Activated CD4-positive, CD25-positive, alpha-beta regulatory T cell treated with anti-CD3 and anti-CD28 coated beads, Interleukin-2, amount 50 U/mL, for 72 hours (primary cell): ENCODE data around the gene RECQL5.
"Not testable (repeated sequence)": the region's sequence is repeated elsewhere in the genome, so short reads cannot be mapped to it uniquely, and the experiment has no call there.

ENCODE experiments used
- DNase-seq: peaks from one replicate; pipeline ENCODE4 v3.0.0; 2021

RECQL5 gene

DNA sequence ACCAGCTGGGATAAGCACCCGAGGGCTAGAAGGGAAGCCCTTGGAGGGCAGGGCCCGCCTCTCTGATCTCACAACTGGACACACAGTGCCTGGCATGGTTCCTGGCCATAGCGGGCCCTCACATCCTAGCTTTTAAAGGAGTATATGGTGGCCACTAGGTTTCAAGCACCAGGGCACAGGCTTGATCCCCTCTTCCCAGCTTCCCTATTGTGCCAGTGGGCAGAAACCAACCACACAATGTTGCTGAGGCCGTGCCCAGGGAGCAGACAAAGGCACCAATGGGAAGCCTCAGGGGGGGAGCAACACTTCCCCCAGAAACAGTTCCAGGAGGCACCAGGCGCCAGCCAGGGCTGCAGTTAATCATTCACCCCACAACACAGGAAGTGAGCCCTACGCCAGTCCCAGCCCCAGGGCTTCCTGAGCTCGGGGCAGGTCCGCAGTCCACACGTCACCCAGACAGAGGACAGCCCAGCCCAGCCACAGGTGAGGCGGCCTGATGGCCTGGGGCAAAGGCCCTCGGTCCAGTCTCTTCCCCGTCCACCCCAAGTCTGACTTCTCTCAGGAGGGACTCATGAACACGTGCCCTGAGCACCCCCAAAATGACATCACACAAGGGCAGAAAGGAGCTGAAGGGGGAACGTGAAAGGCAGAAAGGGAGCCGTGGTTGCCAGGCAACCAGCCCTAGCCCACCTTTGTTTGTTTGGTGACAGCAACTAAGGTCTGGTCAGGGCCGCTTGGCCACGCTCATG is 20.9 kb downstream of the RECQL5 start:
- no peak for DNase-seq

DNA sequence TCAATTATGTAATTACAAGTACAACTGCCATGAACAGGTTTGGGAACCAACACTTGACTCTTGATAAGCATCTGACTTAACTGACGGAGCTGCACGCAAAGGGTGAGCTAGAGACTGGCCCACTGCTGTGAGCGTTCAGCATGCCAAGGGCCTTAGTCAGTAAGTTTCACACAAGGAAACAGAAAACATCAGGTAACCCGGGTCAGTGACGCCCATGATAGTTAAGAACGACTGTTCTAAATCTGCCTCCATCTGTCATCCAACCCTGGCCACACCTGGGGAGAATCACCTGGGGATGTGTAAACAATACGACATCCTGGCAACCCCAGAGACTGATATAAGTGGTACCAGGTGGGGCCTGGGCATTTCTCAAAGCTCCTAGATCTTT is 21.5 kb downstream of the RECQL5 start:
- DNase-seq, result no peak

DNA sequence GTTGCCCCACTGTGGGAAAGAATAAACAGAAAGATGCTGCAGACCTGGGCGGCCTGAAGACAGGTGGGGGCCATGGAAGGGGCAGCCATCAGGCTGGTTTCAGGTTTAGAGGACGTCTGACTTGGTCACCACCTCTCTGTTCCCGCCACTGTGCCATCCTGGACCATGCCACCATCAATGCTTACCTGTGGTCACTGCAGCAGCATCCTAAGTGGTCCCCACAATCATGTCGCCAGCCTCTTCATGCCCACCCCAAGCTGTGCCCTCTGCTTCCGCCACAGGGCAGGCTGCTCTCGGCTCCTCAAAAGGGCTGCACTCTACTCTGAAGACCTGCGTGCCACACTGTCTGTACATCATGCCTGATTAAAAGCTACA is 23.3 kb downstream of the RECQL5 start:
- DNase-seq, result no peak

DNA sequence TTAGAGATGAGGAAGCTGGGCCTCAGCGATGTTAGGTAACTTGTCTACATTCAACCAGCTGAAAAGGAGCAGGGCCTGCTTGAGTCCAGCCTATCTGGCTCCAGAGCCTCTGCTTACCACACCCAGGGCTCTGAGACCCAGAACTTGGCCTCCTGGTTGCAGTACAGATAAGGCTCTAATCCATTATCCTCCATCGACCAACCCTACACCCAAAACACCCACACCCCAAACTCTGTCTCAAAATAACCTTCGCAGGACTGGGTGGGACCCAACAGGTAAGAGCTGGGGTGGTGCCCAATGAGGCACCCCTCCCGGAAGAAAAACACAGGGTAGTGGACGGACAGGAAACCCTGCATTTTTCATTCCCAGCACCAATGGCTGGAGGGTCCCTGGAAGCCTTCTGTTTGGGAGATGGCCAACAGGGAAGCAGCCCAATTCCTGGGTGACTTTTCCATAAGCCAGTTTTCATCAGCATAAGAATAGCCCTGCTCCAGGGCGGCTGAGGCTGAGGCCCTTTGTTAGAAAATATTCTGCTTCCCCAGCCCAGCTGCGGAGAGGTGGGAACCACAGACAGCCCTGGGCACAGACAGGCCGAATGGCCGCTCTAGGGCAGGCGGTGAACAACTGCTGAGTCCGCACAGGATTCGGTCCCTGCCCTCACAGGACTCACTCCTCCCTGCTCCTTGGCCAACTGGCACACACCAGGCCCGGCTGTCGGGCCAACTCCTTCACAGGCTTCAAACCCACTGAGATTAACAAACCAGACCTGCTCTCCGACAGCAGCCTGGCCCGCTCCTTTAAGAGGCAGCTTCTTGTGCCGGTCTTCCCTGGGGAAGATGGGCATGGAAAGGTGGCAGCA is 23.9 kb downstream of the RECQL5 start:
- DNase-seq, result no peak

DNA sequence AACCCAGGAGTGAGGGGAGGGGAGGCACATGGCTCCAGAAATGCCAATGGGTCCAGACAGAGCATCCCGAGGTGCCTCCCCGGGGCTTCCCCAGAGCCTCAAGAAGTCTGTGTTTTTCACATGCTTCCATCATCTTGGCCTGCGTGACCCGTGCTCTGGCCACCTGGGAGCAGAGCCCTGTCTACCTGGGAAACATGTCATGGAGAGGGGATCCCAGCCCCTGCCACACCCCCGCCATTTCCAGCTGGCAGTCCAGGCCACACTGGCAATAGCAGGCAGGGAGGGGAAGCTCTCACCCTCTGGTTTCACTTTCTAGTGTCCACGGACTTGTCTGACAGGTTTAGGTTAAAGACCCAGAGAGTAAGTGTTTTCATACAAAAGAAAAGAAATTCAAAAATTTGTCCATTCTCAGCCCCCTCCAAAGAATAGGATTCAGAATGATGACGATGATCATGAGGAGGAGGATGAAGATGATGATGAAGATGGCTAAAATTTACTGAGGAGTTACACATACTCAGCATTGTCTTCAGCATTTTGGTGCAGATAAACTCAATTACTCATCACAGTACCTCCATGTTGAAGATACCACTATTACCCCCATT is 24.7 kb downstream of the RECQL5 start:
- DNase-seq, result no peak

DNA sequence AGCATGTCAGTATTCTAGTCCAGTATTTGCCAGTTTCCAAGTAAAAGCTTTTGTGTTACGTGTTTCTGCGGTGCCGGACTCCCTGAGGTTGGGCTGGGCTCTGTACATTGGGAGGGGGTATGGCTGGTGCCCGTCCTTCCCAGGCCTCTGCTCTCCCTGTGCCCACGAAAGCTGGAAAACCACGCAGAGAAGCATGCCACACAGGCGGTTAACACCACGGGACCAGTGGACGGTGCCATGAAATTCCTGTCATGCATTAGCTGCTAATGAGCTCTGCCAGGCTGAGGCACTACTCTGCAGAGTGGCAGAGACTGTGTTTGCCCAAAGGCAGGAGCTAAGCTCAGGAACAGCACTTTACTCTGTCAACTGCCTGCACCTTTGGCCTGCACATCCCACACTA is 25.6 kb downstream of the RECQL5 start:
- no peak for DNase-seq

DNA sequence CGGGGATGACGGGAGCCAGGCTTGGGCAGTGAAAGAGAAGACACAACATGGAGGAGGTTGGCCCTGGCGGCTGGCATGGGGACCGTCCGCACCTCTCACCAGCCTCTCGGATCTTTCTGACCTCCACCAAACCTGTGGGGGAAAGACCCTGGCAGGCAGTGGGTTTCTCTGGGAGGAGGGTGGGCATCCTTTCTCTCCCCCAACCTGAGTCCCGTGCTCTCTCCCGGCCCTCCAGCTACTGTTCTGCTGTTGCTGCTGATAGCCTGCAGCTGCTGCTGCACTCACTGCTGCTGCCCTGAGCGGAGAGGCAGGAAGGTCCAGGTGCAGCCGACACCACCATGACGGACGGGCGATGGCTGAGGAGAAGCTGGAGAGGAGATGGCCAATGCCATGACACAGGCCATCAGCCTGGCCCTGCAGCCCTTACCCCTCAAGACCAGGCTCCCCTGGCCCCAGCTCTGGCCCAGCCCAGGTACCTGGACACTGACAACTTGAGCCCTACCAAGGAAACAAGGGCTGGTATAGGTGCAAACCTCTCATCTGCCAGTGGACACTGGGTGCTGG is 26.3 kb downstream of the RECQL5 start:
- no peak for DNase-seq

DNA sequence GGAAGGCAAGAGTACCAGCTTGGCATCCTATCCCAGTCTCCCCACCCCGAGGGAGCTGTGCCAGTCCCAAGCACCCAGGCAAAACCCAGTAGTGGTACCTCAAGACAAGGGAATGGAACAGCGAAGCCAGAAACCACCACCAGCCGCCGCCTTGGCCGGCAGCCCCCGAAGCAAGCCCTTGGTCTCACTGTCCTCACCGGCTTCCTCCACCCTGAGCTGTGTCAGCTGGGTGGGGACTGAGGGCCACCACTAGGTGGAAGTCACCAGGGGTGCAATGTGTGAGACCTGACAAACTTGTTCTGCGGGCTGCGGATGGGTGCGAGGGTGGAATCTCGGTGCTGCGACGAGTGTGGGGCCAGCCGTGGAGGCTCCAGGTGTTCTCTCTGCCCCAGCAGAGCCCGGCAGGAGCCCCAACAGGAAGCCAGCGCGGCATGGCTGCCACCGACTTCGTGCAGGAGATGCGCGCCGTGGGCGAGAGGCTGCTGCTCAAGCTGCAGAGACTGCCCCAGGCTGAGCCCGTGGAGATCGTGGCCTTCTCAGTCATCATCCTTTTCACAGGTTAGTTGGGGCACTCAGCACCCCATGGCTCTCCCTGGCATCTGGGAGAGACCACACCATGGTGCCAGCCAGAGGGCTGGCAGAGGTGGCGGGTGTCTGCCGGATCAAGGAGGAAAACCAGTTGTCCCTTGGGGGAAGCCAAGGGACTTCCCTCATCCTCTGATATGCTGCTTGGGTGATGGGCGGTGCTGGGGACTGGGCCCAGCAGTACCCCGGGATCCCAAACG is 27.0 kb downstream of the RECQL5 start:
- DNase-seq, result no peak

DNA sequence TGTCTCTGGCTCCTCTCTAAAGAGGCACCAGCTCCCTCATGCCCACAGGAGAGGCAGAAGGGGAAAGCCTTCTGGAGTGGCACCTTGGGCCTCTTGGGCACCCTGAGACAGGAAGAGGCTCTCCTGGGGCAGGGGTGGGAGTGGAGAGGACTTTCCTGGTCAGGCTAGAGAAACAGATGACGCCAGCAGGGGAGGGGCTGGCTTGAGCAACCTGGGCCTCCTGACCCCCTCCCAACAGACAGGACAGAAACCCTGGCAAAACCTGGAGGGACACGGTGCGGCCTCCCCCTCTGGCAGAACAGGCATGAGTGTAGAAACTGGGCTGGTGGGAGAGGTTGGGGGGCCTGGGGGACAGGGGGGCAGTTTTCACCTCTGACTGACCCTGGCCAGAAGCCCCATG is 27.6 kb downstream of the RECQL5 start:
- no peak for DNase-seq

DNA sequence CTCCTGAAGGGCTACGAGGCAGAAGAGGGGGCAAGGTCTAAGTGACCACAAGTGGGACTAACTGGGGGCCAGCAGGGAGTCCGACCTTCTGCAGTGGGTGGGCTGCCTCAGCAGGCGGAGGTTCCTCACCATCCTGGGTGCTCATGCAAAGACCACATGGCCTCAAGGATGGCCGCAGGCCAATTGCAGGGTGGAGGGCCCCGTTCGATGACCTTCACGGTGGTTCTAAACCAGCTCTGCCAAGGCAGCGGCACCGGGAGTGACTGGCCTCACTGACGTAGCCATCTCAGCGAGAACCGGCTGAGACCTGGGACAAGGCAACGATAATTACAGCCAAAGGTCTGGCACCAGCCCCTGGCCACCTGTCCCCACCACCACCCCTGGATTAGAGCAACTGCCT is 28.1 kb downstream of the RECQL5 start:
- no peak for DNase-seq

DNA sequence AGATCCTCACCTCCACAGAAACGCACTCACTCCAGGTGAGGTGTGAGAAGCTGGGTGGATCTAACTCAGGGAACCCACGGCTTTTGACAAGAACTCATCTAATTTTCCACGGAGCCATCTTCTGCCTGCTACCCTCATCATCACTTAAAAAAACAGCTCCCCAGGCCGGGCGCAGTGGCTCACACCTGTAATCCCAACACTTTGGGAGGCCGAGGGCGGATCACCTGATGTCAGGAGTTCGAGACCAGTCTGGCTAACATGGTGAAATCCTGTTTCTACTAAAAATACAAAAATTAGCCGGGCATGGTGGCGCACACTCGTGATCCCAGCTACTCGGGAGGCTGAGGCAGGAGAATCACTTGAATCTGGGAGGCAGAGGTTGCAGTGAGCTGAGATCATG is 28.9 kb downstream of the RECQL5 start:
- DNase-seq, result not testable (repeated sequence)

DNA sequence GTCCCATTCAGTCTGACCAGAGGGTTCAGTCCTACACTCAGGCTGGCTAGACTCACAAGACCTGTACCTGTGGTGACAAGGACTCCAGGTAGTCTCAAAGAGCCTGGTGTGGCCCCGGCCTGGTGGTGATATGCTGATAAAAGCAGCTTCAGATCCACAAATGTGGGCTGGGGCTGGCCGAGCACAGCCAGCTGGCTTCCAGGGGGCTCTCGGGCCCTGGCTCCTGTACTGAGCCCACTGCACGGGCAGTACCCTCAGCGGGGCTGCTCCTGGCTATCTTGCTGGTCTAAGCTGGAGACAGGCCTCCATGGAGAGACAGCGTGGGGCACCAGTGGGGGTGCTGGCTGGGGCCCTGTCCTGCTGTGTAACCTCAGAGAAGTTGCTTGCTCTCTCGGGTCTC is 29.4 kb downstream of the RECQL5 start:
- DNase-seq, result no peak

DNA sequence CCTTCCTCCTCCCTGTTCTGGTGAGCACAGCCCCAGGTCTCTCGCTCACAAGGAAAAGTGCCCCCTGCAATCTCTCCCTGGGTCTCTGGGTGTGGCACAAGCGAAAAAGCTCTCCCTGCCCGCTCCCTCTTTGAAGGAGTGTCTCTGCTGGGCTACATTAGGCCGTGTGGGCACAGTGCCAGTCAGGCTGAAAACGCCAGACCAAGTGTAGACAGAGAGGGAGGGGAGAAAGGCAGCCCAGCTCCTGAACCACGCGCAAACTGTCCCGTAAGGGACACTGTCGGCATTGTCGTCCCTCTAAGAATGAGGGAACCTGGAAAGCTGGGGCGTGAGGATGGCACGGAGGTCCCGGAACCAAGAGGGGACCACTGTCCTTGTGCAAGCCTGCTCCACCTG is 29.8 kb downstream of the RECQL5 start:
- no peak for DNase-seq

DNA sequence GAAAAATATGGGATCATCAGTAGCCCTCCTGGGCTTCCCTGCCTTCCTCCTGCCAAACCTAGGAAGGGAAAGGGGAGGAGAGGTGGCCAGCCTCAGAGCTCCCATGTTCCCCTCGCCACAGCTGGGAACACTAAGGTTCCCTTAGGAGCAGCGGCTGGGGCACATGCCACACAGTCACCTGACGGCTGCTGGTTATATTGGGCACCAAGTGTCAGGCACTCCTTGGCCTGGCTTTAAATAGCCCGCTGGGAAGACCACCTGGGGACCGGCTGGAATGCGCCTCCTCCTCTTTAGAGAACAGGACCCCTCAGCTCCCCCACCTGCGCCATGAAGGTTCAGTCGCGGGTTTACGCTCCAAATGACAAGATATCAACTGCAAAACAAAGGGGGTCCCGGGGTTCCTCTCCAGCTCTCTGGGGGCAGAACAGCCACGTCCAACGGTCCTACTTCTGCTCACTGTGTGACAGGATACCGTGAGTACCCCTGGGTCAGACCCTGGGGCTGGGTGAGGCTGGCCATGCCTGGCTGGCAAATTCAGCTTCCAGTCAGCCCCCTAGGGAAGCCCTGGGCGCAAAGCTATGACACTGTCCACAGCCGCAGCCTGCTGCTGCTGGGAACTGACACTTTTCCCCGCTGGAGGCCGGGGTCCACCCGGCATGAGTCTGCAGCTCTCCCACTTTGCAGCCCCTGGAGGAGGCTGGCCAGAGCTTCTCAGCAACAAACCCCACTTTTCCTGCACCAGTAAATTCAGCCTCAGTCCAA is 30.4 kb downstream of the RECQL5 start:
- DNase-seq, result no peak

DNA sequence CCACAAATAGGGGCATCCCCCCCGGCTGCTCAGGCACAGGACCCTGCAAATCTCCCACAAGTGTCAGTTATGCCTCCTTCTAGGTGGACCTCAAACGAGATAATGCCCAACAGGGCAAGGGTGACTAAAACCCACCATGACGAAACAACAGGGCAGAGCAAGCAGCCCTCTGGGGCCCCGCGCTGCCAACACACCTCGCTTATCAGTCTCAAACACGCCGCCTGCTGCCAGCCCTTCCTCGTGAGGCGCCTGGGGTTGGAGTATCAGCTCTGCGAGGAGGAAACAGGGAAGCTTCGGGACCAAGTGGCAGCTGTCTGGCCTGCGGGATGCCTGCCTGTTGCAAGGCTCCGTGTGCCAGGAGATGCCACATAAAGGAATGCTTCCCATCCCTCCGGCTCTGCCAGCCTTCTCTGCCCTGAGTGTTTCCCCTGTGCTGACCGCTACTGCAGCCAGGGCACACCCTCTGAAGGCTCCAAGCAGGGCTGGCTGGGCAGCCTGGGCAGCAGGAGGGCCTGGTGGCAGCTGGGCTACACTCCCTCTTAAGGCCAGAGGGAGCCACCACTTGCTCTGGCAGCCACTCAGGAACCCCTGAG is 31.2 kb downstream of the RECQL5 start:
- no peak for DNase-seq

DNA sequence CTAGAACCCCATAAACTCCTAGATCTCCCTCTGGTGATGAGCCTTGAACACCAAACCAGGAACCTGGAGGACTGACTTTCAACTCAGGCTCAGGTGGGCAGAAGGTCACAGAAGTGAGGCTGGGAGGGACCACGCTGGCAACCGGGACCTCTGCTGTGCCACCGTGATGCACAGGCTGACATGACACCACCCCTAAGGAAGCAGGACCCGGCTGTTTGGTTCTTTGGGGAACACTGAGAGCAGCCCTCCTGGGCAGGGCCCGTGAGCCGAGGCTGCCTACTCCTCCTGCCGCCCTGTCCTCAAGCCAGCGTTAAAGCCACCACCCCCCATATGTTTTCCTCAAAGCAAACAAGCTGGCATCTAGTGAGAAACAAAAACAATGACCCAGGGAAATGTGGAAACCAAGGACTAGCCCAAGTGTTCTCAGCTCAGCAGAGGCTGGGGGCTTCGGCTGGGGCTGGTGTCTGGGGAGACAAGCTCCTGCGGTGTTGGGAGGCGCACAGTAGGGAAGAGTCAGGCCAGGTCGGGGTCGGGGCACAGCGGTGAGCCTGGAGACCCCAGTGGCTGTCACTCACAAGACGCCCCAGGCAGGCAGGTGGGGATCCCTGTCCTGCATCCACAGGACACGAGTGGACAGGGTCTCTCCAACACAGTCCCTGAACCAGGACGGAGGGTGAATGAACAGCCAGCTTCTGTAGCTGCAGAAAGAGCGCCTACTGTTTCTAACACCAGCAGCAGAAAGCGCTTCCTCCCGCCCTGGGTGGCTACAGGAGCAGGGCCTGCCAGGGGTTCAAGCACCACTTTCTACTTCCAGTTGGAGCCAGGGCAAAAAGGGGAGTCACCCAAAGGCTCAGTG is 32.0 kb downstream of the RECQL5 start:
- DNase-seq, result no peak

DNA sequence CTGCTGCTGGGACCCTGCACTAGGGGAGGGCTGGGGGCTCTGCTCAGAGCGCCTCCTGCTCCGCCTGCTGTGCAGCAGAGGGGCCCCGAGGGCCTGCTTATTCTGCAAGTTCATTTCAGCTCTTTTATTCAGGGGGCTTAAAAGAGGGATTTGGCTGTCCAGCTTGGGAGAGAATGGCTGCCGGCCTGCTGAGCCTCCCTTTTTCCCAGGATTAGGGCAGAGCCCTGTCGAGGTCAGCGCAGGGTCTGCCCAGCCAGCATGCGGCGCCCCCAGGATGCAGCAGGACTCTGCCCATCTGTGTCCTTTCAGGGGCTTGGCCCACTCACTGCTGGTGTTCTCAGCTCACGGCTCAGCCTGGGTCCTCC is 32.6 kb downstream of the RECQL5 start:
- no peak for DNase-seq

DNA sequence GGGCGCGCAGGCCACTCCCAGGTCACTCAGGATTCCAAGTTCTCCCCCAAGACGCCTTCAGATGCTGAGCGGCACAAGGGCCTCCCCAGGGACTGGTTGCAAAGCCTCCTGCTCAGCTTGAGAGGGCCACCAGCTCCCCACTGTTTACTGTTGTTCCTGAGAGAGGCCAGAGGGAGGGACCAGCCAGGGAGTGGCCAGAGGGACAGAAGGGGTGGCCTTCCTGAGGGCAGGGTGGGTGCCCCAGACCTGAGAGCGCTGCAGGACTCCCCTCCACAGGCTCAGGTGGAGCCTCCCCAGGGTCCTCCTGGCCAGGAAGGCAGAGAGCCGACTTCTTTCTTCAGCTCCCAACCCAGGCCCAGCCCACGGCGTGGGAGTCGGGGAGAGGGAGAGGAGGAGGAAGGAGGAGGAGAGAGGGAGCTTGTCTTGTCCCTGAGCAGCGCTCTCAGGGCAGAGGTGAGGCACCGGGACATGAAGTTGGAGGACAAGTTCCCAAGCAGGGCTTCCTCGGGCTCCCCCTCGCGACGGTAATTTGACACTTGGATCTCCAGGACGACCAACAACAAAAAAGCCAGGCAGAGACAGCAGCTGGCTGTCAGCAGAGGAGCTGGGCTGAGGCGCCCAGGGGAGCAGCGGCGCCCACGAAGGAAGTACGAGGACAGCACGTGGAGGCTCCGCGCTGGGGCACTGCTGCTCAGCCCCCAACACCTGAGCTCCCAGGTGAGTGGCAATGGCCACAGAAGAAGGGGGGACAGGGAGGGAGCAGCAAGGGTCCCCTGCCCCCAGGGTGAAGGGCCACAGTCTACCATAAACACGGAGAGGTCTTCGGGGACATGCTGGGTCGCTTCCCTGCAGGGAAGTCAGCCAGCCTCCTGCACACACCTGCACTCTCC is 33.2 kb downstream of the RECQL5 start:
- no peak for DNase-seq

DNA sequence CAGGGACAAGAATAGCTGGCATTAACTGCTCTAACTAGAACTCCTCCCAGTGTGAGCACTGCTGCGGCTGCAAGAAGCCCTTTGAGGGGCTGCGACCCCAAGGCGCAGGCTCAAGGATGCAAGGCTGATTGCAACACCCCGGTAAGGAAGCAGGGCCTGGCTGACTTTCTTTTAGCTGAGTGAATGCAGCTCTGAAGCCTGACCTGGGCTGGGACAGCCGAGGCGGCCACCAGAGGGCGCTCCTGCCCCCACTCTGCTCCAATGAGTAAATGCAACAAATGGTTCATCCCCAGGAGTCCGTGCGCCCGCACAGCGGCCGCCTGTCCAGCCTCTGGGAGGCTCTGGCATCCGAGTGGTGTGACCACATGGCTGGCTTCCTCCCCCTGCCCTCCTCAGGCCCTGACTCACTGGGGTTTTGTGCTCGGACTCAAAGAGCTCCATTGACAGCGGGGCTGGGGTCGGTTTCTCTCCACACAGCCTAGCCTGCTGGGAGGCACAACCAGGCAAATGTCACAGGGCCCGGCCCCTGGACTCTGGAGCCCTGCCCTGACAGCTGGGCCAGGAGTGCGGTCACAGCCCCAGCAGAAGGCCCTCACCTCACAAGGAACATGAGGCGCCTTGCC is 34.0 kb downstream of the RECQL5 start, which contains the start of gene SMIM5:
TSS of gene SMIM5 (plus strand) at position 572 of the 623 bp plus-strand sequence. CDS start 6,768 bp downstream, outside the sequence.
- DNase-seq, result peak; percentile 89
